WERI-Rb-1 (cell line): ENCODE data around the gene PAQR8.

ENCODE experiments used
- DNase-seq: peaks from one replicate; pipeline ENCODE4 v3.0.0-alpha.2; 2020
- H3K27ac ChIP-seq: fragments of 250-450 bp; sonication (Bioruptor Pico); 2 replicates; pipeline ENCODE4 v1.5.1; 2020; ENCODE audit warnings: mild to moderate bottlenecking, moderate library complexity
- H3K27me3 ChIP-seq: fragments of 250-450 bp; sonication (Bioruptor Pico); 2 replicates; pipeline ENCODE4 v1.5.1; 2021; ENCODE audit warnings: mild to moderate bottlenecking, low read depth, moderate library complexity; ENCODE audit not compliant: insufficient read depth, severe bottlenecking
- H3K36me3 ChIP-seq: fragments of 250-450 bp; sonication (Bioruptor Pico); 2 replicates; pipeline ENCODE4 v1.5.1; 2020; ENCODE audit warnings: mild to moderate bottlenecking, moderate library complexity
- H3K4me3 ChIP-seq: 2 replicates; pipeline ENCODE4 v1.5.1; 2011; ENCODE audit warnings: low read depth, mild to moderate bottlenecking, control low read depth, low read length
- H3K9me3 ChIP-seq: fragments of 250-450 bp; sonication (Bioruptor Pico); 2 replicates; pipeline ENCODE4 v1.5.1; 2021; ENCODE audit warnings: mild to moderate bottlenecking, moderate library complexity; ENCODE audit not compliant: severe bottlenecking
- TF ChIP-seq, protein P1 (sequence below): IDR thresholded peaks from 2 replicates; pipeline ENCODE4 v1.5.1; 2011; ENCODE audit warnings: low read depth, mild to moderate bottlenecking, control low read depth, inconsistent platforms, low read length

The PAQR8 gene

DNA sequence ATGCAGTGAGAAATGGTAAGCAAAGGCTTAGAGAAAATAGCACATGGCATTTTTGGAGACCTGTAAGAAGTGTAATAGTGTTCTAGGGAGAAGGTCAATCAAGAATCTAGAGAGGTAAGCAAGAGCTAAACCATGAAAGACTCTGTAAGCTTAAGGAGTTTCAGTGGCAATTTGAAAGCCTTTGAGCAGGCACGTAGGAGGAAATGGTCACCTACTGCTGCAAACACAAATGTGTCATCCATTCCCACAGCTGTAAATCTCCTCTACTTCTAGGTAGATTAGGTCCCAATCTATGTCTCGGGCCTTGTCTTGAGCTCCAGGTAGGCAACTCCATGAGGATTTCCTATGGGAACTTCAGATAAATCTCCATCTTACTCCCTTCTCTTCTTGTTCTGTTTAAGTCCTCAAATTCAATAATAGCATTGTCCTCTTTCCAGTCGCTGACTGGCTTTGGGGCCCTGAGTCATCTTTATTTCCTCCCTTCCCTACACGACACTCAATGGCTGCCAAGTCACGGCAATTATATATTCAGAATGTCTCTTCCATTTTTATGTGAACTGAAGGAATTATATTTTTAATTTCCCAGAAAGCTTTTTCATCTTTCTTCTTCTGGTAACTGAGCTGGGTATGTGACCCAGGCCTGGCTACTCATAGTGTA lies 24.2 kb upstream of the PAQR8 start:
- Histone ChIP-seq H3K27ac (no peak overlapping the region), H3K27me3 (no peaks in the 10 kb centered on the region), H3K36me3 (no peaks in the 10 kb centered on the region), H3K9me3 (no peaks in the 10 kb centered on the region), H3K4me3 (no peak overlapping the region)
- no peak for DNase-seq
- TF ChIP-seq, protein P1, sequence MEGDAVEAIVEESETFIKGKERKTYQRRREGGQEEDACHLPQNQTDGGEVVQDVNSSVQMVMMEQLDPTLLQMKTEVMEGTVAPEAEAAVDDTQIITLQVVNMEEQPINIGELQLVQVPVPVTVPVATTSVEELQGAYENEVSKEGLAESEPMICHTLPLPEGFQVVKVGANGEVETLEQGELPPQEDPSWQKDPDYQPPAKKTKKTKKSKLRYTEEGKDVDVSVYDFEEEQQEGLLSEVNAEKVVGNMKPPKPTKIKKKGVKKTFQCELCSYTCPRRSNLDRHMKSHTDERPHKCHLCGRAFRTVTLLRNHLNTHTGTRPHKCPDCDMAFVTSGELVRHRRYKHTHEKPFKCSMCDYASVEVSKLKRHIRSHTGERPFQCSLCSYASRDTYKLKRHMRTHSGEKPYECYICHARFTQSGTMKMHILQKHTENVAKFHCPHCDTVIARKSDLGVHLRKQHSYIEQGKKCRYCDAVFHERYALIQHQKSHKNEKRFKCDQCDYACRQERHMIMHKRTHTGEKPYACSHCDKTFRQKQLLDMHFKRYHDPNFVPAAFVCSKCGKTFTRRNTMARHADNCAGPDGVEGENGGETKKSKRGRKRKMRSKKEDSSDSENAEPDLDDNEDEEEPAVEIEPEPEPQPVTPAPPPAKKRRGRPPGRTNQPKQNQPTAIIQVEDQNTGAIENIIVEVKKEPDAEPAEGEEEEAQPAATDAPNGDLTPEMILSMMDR = no peak

DNA sequence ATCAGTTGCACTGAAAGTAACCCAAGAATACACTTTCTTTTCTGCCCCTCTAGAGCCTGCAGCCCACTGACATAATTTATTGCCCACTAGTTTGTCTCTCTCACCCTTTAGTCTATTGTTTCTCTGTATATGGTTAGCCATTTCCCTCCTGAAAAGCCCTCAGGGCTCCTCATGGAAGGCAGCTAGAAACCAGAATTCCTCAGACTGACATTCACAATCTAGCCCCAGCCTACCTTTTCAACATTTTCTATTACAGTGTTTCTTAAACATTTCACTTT lies 21.4 kb upstream of the PAQR8 start:
- TF ChIP-seq, protein P1 = no peak
- DNase-seq = no peak
- H3K27me3 ChIP-seq = no peaks in the 10 kb centered on the region
- no peaks in the 10 kb centered on the region for H3K36me3 ChIP-seq
- H3K9me3 ChIP-seq = peaks cover 2% of the 10 kb centered on the region
- H3K4me3 ChIP-seq = no peak overlapping the region
- no peak overlapping the region for H3K27ac ChIP-seq

DNA sequence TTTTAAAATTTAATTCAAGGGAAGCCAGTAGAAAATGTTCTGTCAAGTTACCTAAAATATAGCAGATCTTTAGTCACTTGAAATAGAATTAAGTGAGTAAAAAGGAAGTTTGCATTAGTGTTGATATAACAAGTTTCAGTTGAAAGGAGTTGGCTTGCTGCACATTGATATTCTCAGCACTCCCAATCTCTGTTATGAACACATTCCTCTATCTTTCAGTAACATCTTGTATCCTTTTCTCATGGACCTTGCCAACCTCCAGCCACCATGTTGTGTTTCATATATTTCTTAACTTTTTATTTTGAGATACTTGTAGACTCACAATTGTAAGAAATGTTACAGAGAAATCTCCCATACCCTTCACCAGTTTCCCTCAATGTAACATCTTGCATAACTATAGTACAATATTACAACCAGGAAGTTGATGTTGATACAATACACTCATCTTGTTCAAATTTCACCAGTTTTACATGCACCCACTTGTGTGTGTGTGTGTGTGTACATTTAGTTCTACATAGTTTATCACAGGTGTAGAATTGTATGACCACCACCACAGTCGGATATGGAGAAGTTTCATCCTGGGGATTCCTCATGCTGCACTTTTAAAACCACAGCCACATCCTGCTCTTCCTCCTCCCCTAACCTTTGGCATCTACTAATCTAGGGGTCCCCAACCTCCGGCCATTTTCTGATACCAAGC lies 20.2 kb upstream of the PAQR8 start:
- no peak overlapping the region for H3K4me3 ChIP-seq
- H3K36me3 ChIP-seq = no peaks in the 10 kb centered on the region
- H3K27me3 ChIP-seq = no peaks in the 10 kb centered on the region
- peaks cover 2% of the 10 kb centered on the region for H3K9me3 ChIP-seq
- no peak for DNase-seq
- no peak overlapping the region for H3K27ac ChIP-seq
- TF ChIP-seq, protein P1 = no peak

DNA sequence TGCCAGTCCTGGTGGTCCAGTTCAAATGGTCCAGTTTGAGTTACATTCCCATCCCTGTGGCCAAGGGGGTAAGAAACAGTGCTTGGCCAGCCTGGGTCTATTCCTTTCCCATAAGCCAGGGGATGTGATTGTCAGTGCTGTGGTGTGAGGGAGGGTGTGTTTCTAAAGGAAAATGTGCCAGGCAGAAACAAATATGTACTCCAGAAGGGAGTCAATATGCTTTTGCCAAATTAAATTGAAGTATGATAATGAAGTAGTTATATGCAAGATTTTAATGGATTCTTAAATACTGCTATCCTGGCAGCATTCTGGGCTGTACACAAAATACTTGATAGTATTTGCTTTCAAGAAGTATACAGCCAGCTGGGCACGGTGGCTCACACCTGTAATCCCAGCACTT lies 16.6 kb upstream of the PAQR8 start:
- H3K9me3 ChIP-seq = peaks cover 2% of the 10 kb centered on the region
- no peak overlapping the region for H3K4me3 ChIP-seq
- no peaks in the 10 kb centered on the region for H3K27me3 ChIP-seq
- H3K27ac ChIP-seq = no peak overlapping the region
- TF ChIP-seq, protein P1 = no peak
- H3K36me3 ChIP-seq = no peaks in the 10 kb centered on the region
- DNase-seq = no peak

DNA sequence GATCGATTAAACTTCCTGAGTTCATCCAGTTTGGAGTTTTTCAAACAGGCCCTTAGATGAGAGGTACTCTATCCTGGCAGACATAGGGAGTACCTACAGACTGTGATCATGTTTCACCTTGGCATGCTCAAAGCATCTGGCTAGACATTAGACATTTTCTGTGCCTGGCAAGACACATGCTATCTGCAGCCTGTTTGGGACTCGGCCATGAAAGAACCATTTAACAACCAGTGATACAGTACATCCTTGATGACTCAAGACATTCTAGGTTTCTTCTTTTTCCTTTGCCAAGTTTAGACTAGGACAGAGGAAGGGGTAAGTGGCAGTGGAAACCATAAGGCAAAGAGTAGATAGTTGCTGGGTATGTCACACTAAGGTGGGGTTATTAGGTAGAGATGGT lies 15.4 kb upstream of the PAQR8 start:
- Histone ChIP-seq H3K27me3 (no peaks in the 10 kb centered on the region), H3K27ac (no peak overlapping the region), H3K4me3 (no peak overlapping the region), H3K36me3 (no peaks in the 10 kb centered on the region), H3K9me3 (peaks cover 2% of the 10 kb centered on the region)
- DNase-seq = no peak
- TF ChIP-seq, protein P1 = no peak

DNA sequence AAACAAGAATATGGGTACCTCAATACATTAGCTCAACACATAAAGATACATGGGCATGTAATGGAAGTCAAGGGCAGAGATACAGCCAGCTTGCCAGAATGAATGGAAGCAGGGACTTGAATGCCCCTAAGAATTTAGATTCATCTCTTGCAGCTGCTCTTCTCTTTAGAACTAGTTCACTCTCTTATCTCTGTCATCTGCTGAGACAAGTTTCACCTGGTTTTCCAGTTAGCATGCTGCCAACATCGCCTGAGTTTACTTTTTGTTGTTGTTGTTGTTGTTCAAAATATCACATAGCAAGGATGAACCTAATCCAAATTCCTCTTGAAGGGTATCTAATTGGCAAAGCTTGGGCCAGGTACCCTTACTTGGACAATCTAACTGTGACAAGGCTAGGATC lies 14.1 kb upstream of the PAQR8 start:
- Histone ChIP-seq H3K27me3 (no peaks in the 10 kb centered on the region), H3K4me3 (no peak overlapping the region), H3K36me3 (no peaks in the 10 kb centered on the region), H3K9me3 (peaks cover 2% of the 10 kb centered on the region), H3K27ac (no peak overlapping the region)
- no peak for DNase-seq
- TF ChIP-seq, protein P1 = no peak
